Lower leg skin (tissue), 3 donors: ENCODE measurements around the gene CAPN9.

Experiments used
- POLR2A ChIP-seq, 2 donors: fragments of 450-650 bp; IDR thresholded peaks; one replicate each; pipeline ENCODE4 v1.6.1; 2016 to 2017; ENCODE audit warnings: antibody characterized with exemption in 2 of 2, mild to moderate bottlenecking in 1 of 2, moderate library complexity in 1 of 2
- TF ChIP-seq, protein P1 (sequence below), 3 donors: fragments of 450-650 bp; IDR thresholded peaks; one replicate each; pipeline ENCODE4 v1.5.1; 2016; ENCODE audit warnings: antibody characterized with exemption in 3 of 3, mild to moderate bottlenecking in 3 of 3, moderate library complexity in 2 of 3

GRCh38 chr1:230812568-230812967 lies 65.4 kb downstream of the CAPN9 start:
- TF ChIP-seq, protein P1, sequence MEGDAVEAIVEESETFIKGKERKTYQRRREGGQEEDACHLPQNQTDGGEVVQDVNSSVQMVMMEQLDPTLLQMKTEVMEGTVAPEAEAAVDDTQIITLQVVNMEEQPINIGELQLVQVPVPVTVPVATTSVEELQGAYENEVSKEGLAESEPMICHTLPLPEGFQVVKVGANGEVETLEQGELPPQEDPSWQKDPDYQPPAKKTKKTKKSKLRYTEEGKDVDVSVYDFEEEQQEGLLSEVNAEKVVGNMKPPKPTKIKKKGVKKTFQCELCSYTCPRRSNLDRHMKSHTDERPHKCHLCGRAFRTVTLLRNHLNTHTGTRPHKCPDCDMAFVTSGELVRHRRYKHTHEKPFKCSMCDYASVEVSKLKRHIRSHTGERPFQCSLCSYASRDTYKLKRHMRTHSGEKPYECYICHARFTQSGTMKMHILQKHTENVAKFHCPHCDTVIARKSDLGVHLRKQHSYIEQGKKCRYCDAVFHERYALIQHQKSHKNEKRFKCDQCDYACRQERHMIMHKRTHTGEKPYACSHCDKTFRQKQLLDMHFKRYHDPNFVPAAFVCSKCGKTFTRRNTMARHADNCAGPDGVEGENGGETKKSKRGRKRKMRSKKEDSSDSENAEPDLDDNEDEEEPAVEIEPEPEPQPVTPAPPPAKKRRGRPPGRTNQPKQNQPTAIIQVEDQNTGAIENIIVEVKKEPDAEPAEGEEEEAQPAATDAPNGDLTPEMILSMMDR (IDR thresholded peaks at IDR 0.05), result no peak
- no peak for TF ChIP-seq POLR2A (IDR thresholded peaks at IDR 0.05)
